GM19328 (cell line): Measurements from ENCODE around the gene SLC6A19.

Source experiments
- ATAC-seq: cut with Tn5 transposase; IDR thresholded peaks from one replicate; pipeline ENCODE4 v1.9.1; 2021; ENCODE audit warnings: mild to moderate bottlenecking, moderate library complexity; ENCODE audit not compliant: unreplicated experiment

Gene SLC6A19

DNA sequence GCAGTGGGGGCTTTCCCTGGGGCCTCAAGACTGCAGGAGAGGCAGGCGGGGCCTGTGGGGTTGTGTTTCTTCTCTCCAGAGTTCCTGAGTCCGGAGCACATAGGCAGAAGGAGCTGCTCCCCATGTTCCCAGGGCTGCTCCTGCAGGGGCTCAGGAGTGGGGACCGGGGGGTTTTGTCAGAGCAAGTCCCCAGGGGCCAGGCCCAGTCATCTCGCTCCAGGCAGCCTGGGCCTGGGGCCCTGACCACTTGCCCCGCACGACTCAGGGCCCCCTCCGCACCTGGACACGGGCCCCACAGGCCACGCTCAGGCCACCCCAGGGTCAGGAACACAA, 22.0 kb upstream of the SLC6A19 start:
- no peak for ATAC-seq

DNA sequence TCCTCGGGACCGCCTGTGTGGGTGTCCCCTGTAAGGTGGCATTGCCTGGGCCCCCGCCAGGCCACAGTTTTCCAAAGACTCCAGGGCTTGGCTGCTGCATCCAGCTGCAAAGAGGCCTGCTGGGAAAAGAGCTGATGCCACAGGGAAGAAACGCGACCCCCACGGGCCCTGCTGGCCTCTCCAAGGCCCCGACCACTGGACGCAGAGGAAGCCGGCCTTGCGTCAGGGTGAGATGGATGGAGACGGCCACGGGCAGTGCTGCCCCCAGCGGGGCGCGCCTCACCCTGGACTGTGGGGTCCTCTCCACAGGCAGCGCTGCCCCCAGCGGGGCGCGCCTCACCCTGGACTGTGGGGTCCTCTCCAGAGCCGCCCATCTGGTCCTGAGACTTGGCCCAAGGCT, 21.3 kb upstream of the SLC6A19 start:
- ATAC-seq, result no peak

DNA sequence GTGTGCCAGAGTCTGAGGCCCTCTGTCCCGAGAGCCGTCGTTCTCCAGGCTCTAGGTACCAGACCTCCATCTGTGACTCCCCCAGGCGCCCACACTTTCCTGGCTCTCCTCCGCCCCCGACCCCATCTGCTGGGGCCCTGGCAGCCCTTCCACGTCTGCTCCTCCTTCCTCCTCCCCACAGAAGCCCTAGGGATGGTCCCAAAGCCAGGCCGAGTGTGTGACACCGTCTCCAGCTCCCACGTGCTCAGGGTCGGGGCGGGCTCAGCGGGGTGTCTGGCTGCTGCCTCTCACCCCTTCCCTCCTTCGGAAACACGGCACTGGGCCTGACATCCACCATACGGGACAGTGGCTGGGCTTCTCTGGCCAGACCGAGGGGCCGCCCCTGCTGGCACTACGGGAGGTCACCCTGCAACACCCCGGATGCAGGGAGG, 20.5 kb upstream of the SLC6A19 start:
- no peak for ATAC-seq

DNA sequence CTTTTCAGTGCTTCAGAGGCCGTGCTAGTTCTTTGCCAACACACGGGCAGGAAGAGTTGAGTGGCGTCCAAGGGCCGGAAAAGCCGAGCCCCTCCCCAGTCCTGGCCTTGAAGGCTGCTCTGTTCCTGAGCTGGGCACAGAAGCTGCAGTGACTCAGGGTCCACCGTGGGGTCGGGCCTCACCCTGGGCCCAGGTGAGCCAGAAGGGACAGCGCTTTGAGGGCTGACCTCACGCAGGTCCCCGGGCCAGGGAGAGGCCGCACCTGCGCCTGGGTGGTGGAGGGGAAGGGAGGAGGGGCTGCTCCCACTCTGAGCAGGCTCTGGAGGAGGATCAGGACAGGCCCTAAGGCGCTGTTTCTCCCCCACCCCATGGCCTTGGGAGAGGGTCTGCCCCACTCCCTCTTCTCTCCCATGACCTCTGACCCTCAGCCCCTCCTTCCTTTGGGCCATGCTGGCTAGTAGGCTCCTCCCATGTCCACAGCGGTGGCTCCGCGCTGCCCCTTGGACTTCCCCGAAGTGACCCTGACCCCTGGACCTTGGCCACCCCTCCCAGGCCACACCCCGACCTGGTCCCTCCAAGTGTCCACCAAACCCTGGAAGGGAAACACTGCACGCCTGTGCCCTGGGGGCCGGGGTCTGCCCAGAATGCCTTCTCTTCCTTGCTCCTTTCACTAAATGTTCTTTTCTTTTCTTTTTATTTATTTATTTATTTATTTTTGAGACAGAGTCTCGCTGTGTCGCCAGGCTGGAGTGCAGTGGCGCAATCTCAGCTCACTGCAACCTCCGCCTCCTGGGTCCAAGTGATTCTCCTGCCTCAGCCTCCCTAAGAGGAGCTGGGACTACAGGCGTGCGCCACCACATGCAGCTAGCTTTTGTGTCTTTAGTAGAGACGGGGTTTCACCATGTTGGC, 19.7 kb upstream of the SLC6A19 start:
- ATAC-seq, result no peak

DNA sequence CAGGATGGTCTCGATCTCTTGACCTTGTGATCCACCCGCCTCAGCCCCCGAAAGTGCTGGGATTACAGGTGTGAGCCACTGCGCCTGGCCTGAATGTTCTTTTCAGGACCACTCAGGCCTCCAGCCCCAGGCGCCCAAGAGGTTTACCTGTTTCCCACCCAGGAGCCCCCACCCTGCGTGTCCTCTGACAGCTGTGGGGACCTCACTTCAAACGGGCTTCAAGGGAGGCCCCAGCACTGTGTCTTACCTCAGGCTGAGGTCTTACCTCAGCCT, 19.1 kb upstream of the SLC6A19 start:
- no peak for ATAC-seq

DNA sequence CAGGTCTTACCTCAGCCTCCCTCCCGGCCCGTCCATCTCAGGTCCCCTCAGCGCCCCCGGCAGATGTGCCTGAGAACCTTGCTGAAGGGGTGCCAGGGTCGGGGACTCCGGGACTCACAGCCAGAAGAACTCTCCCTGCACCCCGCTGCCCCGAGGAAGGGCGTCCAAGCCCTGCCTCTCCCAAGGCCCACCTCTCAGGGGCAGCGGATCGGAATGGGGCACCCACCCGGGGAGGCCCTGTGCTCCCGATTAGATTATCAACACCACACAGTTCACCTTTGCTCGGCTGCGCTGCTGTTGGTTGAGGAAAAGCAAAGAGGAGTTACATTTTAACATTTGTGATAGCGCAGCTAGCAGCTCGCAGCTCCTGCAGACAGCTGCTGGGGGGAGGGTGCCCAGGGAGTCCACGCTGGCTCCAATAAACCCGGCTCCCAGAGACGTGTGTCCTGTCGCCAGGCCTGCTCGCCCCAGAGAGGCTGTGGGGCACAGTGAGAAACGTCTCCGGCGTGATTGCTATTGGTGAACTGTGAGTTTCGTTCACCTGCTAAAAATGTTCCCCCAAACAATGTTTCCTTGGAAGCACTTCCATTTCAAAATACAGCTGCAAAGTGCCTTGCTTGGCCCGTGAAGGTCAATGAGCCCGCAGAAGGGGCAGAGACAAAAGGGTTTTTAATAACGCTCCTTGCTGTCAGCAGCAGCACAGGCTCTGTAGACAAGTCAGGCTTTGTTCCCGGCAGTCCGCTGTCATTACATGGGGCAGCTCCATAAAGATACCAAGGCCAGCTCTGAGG, 18.6 kb upstream of the SLC6A19 start:
- no peak for ATAC-seq

DNA sequence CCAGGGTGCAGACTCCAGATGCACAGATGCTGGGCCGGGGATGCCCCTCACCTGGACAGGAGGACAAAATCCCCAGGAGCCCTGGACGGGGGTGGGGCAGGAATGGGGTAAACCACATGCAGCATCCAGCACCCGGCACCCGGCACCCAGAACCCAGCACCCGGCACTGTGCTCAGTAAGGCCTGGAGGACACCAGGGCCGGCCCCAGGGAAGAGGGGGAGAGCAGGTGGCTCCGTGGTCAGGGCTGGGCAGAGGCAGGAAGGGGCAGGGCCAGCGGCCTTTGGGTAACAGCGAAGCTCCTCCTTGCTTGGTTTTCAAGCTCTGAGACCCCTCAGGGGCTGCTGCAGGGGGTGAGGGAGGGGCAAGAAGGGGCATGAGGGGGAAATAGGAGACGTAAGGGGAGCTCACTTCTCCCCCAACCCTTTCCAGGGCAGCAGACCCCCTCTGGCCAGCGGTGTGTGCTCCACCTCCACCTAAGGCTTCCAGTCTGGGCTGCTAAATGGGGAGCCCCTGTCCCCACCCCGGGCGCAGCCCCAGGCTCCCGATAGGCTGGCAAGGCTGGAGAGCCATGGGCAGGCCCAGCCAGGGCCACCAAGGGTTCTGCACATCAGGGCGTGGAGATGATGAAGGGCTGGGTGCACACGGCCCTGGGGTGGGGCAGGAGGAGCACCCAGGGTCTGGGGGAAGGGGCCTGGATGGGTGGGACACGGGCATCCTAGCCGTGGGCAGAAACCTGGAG, 17.8 kb upstream of the SLC6A19 start:
- ATAC-seq, result no peak

DNA sequence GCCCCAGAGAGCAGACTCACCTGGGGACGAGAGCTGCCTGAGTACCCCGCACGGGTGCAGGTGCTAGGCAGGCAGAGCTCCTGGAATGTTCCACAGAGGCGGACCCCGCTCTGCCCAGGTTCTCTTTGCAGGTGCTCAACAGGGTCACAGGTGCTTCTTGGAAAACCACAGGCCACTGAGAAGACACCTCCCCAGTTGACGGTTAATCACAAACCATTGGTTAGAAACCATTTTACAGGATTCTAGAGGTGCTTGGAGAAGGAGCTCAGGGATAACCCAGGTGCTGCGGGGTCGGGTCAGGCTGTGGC, 17.3 kb upstream of the SLC6A19 start:
- no peak for ATAC-seq

DNA sequence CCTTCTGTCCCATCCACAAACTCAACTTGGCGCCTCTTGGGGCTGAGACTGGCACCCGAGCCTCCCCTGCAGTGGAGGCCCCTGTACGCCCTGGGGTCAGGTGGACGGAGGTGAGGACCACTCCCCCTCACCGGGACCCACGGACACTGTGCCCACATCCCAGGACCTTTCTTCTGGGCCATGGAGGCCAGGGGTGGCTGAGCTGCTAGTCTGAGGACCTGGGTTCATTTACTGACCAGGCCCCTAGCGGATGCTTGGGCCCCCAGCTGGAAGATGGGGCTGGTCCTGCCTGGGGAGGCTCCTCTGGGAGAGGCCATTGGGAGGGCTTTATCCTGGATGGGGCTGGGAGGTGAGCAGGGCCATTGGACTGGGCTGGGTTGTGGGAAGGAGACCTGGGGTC, 16.9 kb upstream of the SLC6A19 start:
- ATAC-seq, result no peak

DNA sequence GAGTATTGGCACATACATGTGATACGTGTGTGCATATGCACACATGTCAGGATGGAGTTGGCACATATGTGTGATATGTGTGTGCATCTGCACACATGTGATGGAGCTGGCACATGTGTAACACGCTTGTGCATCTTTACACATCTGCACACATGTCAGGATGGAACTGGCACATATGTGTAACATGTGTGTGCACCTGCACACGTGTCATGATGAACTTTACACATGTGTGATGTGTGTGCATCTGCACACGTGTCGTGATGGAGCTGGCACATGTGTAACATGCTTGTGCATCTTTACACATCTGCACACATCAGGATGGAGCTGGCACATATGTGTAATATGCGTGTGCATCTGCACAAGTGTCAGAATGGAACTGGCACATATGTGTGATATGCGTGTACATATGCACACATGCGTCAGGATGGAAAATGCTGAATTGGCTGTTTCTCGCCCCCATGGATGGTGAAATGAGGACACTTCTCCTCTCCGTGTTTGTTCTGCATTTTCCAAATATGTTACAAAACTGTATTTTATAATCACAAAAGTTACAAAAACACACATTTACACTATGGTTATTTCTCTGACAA, 16.3 kb upstream of the SLC6A19 start:
- no peak for ATAC-seq

DNA sequence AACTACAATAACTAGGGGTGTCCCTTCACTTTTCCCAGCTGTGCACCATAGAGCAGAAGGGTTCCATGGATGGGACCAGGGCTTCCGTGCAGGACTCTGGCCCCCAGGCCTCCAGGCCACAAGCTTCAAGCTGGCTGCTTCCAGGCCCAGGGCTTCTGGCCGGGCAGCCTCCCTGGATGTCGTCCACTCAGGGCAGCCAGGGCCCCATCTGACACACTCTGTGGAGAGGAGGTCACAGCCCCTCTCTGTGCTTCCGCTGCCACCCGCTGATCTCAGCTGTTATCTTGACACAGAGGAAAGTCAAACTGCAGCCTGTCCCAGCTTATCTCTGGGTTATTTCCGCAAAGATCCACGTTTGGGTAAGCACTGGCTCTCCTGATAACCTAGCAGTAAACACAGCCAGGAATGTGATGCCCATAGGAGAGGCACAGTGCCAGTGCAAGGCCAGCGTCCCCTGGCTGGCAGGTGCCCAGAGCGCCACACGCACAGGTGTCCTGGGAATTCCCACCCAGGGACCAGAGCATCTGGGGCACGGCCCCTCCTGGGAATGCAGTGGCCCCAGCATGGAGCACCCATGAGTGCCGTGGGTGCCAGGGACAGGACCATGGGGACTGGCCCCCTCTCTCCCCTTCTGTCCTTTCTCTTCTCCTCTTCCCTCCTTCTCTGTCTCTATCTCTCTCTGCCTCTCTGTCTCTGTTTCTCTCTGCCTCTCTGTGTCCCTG, 15.6 kb upstream of the SLC6A19 start:
- no peak for ATAC-seq

DNA sequence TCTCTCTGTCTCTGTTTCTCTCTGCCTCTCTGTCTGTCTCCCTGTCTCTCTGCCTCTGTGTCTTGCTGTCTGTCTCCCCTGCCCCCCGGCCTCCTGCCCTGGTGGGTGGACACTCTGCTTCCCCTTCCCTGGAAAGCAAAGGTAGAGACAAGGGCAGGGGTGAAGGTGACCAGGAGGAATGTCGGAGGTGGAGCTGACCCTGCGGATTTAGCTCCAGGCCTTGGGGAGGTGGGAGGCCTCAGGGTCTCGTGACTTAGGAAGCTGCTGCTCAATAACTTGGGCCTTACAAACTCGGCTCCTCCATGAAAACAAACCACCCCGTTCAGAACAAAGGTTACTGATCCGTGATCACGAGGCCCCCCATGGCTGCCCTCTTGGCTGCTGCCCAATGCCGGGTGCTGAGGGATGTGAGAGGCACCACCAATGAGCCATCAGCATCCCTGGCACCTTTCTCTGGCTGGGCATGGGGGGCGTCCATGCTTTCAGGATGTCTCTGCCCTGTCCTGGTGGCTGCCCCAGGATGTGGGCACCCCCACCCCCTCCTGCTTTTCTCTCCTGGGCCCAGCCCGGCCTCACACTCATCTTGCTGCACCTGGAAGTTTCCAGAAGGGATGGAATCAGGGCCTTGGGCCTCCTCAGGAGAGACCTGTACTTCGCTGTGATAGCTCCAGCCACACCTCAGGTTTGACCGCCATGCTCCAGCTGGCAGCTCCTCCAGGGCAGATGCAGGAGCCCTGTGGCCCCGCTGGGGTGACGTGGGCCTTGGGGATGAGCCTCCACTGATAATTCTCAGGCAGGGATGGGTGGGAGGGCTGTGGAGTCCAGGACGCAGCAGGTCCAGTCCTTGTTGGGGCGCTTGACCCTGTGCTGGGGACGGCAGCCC, 14.8 kb upstream of the SLC6A19 start:
- no peak for ATAC-seq

DNA sequence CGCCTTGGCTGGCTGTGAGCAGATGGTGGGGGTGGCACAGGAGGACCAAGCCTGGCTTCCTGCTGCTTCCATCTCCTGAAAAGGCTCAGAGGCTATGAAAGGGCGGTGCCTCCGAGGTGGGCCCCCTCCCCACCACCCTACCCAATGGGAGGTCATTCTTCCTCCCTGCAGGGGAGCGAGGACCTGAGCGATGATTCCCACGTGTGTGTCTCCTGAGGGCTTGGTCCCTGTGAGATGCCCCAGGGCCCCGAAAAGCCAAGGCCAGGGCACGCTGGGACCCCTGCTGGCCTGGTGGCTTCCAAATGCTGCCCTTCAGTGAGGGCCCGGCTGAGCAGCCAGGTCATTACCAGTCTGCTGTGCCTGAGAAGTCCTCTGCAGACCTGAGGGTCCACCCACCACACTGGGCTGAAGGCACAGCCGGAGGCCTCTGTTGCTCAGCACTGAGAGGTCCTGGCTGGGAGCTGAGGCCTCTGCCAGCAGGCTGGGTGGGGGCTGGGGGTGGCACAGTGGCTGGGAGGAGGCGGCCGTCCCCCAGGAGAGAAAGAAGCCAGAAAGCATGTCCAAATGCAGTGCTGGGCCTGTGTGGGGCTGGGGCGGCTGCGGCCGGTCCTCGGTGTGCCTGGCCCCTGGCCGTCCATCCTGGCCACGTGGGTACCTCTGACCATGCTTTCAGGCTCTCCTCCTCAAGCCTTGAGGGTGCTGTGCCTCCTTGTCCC, 14.0 kb upstream of the SLC6A19 start:
- no peak for ATAC-seq

DNA sequence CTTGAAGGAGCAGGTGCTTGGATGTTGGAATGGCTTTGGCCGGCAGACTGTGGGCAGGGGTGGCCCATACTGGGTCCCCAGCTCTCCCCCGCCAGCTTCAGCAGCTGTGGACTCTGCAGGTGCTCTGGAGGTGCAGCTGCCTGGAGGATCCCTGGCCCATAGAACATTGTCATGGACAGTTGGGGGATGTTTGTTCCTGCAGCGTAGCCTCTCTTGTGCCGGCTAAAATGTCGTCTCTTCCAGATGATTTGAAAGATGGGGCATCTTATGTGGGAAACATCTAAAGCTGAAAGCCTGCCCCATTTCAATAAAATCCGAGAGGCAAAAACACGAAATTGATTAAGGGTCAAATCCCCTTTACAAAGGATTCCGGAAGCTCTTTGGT, 13.5 kb upstream of the SLC6A19 start:
- ATAC-seq, result no peak

DNA sequence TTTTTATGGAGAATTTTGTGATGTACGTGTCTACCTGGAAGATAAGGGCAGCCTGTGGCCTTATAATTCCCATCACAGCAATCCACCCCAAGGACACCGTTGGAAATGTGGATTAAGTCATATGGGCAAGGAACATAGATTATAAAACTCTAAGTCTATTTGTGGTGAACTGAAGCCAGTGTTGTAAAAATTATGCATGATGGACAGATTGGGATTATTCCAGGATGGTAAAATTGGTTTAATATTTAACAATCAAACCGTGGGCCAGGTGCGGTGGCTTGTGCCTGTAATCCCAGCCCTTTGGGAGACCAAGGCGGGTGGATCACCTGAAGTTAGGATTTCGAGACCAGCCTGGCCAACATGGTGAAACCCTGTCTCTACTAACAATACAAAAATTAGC, 12.9 kb upstream of the SLC6A19 start:
- no peak for ATAC-seq

DNA sequence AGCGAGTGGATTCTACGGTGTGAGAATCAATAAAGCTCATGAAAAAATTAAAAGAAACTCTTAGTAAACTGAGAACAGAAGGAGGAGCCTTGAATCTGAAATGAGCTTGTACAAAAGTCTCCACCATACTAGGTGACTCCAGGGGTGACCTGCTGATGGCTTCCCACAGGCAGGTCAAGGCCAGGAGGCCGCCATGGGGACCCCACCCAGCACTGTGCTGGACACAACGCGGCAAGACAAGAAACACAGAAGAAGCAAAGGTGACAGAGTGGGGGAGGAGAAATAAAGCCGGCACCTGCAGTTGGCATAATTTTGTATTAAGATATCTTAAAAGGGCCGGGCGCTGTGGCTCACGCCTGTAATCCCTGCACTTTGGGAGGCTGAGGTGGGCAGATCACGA, 12.1 kb upstream of the SLC6A19 start:
- no peak for ATAC-seq

DNA sequence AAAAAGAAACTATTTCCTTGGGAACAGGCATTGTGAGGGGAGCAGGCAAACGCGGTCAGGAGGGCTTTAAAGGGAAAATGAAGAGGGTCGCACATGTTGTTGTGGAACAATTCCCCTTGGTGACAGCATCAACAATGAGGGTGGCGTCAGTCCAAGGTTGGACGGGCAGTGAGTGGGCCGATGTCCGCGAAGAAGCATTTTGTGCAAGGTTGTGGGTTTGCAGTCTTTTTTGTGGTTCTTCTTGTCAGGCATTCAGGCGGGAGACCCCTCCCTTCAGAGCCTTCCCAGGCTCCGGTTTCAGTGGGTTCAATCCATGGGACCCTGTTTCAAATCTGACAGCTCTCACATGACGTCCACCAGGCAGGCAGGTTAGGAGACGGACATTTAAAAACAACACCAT, 11.1 kb upstream of the SLC6A19 start:
- ATAC-seq, result no peak

DNA sequence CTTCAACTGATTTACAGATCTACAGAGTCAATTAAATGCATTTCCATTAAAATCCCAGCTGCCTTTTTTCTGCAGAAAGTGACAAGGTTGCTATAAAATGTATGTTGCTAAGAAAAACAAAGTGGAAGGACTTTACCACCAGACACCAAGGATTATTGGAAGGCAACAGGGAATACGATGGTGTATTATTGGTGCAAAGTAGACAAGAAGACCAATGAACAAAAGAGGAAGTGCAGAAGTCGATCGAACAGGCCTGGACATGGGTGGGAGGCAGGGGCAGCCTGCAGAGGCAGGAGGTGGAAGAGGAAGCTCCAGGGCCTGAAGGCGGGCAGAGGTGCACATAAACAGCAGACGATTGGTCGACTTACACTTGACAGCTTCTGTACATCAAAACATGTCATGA, 10.6 kb upstream of the SLC6A19 start:
- ATAC-seq, result no peak

DNA sequence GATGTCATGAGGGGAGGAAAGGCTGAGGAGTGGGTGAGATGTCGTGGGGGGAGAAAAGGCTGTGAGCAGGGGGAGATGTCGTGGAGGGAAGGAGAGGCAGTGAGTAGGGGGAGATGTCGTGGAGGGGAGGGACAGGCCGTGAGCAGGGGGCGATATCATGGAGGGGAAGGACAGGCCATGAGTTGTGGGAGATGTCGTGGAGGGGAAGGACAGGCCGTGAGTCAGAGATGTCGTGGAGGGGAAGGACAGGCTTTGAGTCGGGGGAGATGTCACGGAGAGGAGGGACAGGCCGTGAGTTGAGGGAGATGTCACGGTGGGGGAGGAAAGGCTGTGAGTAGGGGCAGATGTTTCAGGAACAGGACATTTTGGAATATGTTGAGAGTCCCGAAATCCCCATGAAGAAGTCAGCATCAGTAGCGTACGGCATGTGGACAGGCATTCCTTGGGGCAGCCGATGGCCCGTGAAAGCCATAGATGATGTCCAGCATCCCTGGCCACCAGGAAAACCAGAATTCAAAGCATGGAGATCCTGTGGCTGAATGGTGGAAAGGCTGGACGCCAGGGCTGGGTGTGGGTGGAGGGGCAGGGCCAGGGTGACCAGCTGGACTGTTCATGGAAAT, 8.3 kb upstream of the SLC6A19 start:
- no peak for ATAC-seq
